ENCODE results near the gene LY6G5B. TPM values are rescaled to one million over a fixed set of nuclear protein-coding genes. Genes with fewer than 3 reads are reported as not detected.

LY6G5B gene
- total RNA-seq, 1 donor from 2014 or later = 1.4 TPM

Other genes starting within 250 kb of the LY6G5B start
- gene MICB, start 171.8 kb upstream of the LY6G5B start, total RNA-seq = 7.5 and 7.9 TPM in 2 replicates
- not detected in 2 replicates for gene MCCD1, start 141.0 kb upstream of the LY6G5B start, total RNA-seq
- gene DDX39B, start 128.0 kb upstream of the LY6G5B start, total RNA-seq = 269 and 380 TPM in 2 replicates
- 0.11 and 0.17 TPM in 2 replicates for gene ATP6V1G2, start 123.4 kb upstream of the LY6G5B start, total RNA-seq
- 25.3 and 25.9 TPM in 2 replicates for gene NFKBIL1, start 122.4 kb upstream of the LY6G5B start, total RNA-seq
- not detected in 2 replicates for gene LTA, start 97.7 kb upstream of the LY6G5B start, total RNA-seq
- gene TNF, start 94.4 kb upstream of the LY6G5B start, total RNA-seq = not detected in 2 replicates
- gene LTB, start 87.6 kb upstream of the LY6G5B start, total RNA-seq = 2.9 and 3.2 TPM in 2 replicates
- 0.11 and 0.26 TPM in 2 replicates for gene LST1, start 83.7 kb upstream of the LY6G5B start, total RNA-seq
- gene NCR3, start 77.0 kb upstream of the LY6G5B start, total RNA-seq = not detected in 2 replicates
- gene AIF1, start 54.7 kb upstream of the LY6G5B start, total RNA-seq = 0.17 TPM in 1 of 2 replicates, not detected in the other
- 21.8 and 25.5 TPM in 2 replicates for gene PRRC2A, start 49.3 kb upstream of the LY6G5B start, total RNA-seq
- 105 and 110 TPM in 2 replicates for gene BAG6, start 17.3 kb upstream of the LY6G5B start, total RNA-seq
- gene APOM, start 14.1 kb upstream of the LY6G5B start, total RNA-seq = 0.52 and 0.54 TPM in 2 replicates
- 22.6 and 24.2 TPM in 2 replicates for gene C6orf47, start 9.2 kb upstream of the LY6G5B start, total RNA-seq
- 14.0 and 14.5 TPM in 2 replicates for gene GPANK1, start 5.0 kb upstream of the LY6G5B start, total RNA-seq
- 71.8 and 77.7 TPM in 2 replicates for gene CSNK2B, start 3.9 kb upstream of the LY6G5B start, total RNA-seq
- 1.4 and 1.5 TPM in 2 replicates for gene LY6G5C, start 11.1 kb downstream of the LY6G5B start, total RNA-seq
- gene ABHD16A, start 33.3 kb downstream of the LY6G5B start, total RNA-seq = 52.7 and 62.4 TPM in 2 replicates
- not detected in 2 replicates for gene LY6G6F, start 36.9 kb downstream of the LY6G5B start, total RNA-seq
- not detected in 2 replicates for gene LY6G6D, start 45.4 kb downstream of the LY6G5B start, total RNA-seq
- not detected in 2 replicates for gene LY6G6C, start 51.8 kb downstream of the LY6G5B start, total RNA-seq
- gene MPIG6B, start 53.4 kb downstream of the LY6G5B start, total RNA-seq = not detected in 2 replicates
- 122 and 139 TPM in 2 replicates for gene DDAH2, start 59.3 kb downstream of the LY6G5B start, total RNA-seq
- gene CLIC1, start 66.6 kb downstream of the LY6G5B start, total RNA-seq = 545 and 566 TPM in 2 replicates
- 2.3 and 3.0 TPM in 2 replicates for gene MSH5, start 70.0 kb downstream of the LY6G5B start, total RNA-seq
- 2.2 and 8.0 TPM in 2 replicates for gene SAPCD1, start 92.7 kb downstream of the LY6G5B start, total RNA-seq
- gene VWA7, start 107.4 kb downstream of the LY6G5B start, total RNA-seq = 0.09 and 0.22 TPM in 2 replicates
- gene VARS1, start 125.8 kb downstream of the LY6G5B start, total RNA-seq = 31.2 and 36.4 TPM in 2 replicates
- gene LSM2, start 137.0 kb downstream of the LY6G5B start, total RNA-seq = 22.2 and 26.3 TPM in 2 replicates
- 1.2 and 1.5 TPM in 2 replicates for gene HSPA1L, start 145.3 kb downstream of the LY6G5B start, total RNA-seq
- 78.6 and 81.2 TPM in 2 replicates for gene HSPA1A, start 145.6 kb downstream of the LY6G5B start, total RNA-seq
- 16.9 and 34.6 TPM in 2 replicates for gene HSPA1B, start 157.8 kb downstream of the LY6G5B start, total RNA-seq
- 43.3 and 54.0 TPM in 2 replicates for gene NEU1, start 192.8 kb downstream of the LY6G5B start, total RNA-seq
- gene SLC44A4, start 209.0 kb downstream of the LY6G5B start, total RNA-seq = not detected in 2 replicates
- gene EHMT2, start 227.7 kb downstream of the LY6G5B start, total RNA-seq = 24.9 and 29.6 TPM in 2 replicates
- gene ZBTB12, start 232.1 kb downstream of the LY6G5B start, total RNA-seq = 2.4 and 2.8 TPM in 2 replicates

All from dermis lymphatic vessel endothelial cell (primary cell).